Activated CD4-positive, alpha-beta T cell treated with anti-CD3 and anti-CD28 coated beads for 1 hour (primary cell): ENCODE results near the gene HSH2D.
"Not testable (repeated sequence)": the region's sequence is repeated elsewhere in the genome, so short reads cannot be mapped to it uniquely, and the experiment has no call there.

ENCODE experiments used
- DNase-seq: peaks from one replicate; pipeline ENCODE4 v3.0.0-alpha.2; 2020

HSH2D gene

DNA sequence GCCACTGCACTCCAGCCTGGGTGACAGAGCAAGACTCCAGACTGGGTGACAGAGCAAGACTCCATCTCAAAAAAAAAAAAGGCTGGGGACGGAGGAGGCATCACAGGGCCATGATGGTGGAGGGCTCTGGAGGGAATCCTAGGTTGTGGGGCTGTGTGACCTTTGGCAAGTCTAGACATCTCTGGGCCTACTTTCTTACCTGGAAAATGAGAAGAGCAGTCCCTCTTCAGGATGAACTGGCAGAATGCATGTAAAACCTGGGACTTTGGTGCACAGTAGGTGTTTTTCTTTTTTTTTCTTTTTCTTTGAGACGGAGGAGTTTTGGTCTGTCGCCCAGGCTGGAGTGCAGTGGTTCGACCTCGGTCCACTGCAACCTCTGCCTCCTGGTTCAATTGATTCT, 16.2 kb downstream of the HSH2D start:
- DNase-seq, result no peak

DNA sequence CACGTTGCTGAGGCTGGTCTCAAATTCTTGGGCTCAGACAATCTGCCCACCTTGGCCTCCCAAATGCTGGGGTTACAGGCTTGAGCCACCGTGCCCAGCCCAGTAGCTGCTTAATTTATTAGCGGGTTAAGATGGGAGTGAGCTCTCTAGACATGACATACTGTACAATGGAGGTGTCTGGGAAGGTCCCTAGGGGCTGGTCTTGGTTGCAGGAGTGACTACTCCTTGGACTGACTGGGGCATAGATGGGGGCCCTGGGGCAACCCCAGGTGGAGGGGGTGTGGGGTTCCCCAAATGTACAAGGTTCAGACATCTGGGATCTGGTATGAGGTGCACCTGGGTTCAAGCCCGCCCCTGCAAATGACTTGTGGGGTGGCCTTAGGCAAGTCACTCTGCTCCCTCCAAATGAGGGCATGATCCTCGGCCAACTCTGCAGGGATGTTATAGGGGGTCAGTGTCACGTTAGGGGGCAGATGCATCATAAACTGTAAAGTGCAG, 17.0 kb downstream of the HSH2D start:
- DNase-seq, result no peak

DNA sequence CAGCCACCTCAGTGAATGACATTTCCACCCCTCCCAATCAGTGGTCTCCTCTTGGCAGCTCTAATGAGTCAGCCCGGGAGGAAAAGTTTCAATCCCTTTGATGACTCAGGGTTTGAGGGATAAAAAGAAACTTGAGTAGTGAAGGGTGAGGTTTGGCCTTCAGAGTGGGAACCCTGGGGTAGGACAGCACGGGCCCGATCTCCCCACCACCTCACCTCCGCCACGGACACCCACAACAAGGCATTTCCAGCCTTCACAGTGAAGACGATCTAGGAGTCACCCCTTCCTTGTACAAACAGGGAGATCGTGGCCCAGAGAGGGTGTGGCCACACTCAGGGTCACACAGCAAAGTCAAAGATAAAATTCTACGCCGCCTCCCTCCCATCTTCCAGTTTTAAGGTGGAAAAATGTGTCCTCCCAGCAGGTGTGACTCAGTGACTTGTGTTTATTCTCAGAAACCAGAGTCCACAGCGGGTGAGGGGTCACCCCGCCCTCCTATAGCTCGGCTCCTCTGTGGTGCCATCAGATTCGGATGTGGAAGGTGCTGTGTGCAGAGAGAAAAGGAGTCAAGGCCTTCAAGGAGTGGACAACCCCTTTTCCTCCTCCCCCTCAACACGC, 17.6 kb downstream of the HSH2D start:
- DNase-seq, result no peak

DNA sequence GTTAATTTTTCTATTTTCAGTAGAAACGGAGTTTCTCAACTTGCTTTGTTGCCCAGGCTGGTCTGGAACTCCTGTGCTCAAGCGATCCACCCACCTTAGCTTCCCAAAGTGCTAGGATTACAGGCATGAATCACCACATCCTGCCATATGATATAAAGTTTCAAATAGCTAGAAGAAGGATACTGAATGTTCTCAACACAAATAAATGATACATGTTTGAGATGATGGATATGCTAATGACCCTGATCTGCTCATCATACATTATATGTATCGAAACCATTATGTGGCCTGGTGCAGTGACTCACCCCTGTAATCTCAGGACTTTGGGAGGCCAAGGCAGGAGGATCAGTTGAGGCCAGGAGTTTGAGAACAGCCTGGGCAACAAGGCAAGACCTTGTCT, 18.4 kb downstream of the HSH2D start:
- no peak for DNase-seq

DNA sequence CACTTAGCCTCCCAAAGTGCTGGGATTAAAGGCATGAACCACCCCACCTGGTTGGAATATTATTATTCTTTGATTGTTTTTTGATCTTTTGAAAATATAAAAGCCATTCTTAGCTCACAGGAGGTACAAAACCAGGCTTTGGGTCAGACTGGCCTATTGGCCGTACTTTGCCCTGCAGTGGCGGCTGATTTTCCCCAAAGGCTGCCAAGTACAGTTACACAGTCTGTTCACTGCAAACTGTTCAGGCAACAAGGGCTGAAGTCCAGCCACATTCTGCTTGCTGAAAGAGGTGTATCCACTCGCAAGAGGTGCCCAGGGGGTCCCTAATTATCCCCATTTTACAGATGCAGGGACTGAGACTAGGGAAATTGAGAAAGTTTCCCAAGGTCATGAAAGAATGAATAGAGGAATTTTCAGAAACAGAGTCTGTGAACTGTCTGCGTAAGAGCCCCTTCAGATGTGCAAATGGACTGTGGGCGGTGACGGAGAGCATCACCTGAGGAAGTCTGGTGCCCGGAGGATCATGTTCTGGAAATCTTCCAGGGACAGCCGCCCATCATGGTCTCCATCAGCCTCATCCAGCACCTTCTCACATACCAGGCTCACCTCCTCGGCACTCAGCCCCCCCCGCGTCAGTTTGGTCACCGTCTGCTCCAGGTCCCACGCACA, 20.9 kb downstream of the HSH2D start:
- no peak for DNase-seq

DNA sequence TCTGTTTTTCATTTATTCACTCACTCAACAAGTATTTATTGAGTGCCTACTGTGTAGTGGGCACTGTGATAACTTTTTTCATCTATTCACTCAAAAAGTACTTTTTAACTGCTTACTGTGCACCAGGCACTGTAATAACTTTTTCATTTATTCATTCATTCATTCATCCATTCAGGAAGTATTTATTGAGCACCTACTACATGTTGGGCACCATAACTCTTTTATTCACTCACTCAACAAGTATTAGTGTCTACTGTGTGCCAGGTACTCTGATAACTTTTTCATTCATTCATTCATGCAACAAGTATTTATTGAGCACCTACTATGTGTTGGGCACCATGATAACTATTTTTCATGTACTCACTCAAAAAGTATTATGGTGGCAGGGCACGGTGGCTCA, 22.9 kb downstream of the HSH2D start:
- DNase-seq, result no peak

DNA sequence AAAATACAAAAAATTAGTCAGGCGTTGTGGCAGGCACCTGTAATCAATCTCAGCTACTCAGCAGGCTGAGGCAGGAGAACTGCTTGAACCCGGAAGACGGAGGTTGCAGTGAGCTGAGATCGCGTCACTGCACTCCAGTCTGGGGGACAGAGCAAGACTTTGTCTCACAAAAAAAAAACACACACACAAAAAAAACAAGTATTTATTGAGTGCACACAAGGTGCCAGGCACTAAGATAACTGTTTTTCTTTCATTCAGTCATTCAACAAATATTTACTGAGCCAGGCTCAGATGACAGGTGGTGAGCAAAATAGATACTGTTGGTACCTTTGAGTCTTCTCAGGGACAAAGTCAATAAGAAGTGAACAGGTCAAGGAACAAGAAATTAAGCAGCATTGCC, 23.6 kb downstream of the HSH2D start:
- no peak for DNase-seq

DNA sequence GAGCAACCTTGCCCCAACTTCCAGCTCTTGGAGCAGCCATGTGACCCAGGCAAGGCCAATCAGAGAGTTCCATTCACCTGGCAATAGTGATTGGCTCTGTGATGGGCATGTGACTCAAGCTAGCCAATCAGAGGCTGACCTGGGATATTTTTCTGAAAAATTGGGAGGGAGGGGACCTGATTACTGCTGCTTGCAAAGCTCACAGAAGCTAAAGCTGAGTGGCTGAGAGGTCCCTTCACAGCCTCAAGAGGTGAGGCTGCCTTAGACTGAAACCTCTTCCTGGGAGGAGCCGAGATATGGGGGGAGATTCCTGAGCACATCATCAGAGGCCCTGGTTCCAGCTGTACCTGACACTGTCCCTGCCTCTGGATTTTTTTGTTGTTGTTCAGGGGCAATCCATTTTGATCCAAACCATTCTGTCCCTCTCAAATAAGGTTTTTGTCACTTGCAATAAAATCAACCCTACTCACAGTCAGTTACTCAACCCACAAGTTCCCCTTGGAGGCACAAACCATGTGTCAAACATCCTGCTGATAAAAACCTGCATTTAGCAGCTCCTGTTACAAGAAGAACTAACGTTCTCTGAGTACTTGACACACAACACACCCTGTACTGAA, 25.1 kb downstream of the HSH2D start:
- no peak for DNase-seq

DNA sequence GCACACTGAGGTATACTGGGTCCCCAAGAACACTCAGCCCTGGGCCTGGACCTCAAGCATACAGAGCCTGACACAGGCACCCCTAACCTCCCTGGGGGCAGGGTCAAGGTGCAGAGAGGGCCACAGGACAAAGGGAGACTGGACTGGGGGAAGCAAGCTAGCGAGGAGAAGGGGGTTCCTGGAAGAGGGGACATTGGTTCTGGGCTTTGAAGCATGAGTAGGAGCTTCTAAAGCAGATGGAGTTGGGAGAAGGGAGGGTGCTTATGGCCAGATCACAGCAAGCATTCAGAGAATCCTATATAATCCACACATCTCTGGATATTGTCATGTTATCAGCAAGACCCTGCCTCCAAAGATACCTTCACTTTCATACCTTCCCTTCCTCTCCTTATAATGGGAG, 26.6 kb downstream of the HSH2D start:
- DNase-seq, result no peak

DNA sequence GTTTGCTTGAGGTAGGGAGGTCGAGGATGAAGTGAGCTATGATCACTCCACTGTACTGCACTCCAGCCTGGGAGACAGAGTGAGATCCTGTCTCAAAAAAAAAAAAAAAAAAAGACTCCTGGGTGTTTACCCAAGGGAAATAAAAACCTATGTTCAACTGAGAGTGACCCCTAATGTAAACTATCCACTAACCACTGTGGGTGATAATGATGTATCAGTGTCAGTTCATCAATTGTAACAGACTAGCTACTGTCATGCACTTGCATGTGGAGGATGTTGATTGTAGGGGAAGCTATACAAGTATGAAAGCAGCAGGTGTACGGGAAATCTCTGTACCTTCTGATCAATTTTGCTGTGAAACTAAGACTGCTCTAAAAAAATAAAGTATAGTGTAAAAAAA, 32.5 kb downstream of the HSH2D start:
- no peak for DNase-seq

DNA sequence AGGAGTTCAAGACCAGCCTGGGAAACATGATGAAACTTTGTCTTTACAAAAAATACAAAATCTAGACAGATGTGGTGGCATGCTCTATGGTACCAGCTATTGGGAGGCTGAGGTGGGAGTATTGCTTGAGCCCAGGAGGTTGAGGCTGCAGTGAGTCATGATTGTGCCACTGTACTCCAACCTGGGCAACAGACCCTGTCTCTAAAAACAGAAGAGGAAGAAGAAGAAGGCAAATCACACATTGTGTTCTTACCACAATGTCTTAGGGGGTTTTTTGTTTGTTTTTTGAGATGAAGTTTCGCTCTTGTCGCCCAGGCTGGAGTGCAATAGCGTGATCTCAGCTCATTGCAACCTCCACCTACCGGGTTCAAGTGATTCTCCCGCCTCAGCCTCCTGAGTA, 35.4 kb downstream of the HSH2D start:
- DNase-seq, result not testable (repeated sequence)

DNA sequence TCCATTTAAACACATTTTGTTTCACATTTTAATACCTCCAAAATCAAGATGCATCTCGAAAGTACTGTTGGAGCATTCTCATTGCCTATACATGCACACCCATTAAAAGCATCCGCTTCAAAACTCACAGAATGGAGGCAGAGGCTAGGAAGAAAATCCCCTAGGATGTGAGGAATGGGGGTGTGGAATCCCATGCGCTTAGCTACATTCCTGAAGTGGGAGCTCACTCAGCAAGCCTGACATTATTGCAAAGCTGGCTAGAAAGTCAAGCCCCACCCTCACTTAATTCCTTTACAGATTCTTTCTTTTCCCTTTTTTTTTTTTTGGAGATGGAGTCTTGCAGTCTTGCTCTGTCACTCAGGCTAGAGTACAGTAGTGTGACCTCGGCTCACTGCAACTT, 37.1 kb downstream of the HSH2D start:
- DNase-seq, result no peak

DNA sequence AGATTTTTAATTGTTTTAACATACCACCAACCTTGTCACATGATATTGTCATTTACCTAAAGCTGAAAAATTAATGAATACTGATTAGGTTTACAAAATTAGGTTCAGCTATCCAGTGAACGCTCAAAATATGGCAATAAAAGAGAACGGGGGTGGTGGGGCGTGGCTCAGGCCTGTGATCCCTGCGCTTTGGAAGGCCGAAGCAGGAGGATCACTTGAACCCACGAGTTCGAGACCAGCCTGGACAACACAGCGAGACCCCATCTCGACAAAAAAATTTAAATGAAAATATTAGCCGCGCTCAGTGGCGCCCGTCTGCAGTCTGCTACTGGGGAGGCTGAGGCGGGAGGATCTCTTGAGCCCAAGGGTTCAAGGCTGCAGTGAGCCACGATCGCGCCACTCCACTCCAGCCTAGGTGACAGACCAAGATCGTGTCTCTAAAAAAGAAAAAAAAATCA, 41.2 kb downstream of the HSH2D start:
- no peak for DNase-seq

DNA sequence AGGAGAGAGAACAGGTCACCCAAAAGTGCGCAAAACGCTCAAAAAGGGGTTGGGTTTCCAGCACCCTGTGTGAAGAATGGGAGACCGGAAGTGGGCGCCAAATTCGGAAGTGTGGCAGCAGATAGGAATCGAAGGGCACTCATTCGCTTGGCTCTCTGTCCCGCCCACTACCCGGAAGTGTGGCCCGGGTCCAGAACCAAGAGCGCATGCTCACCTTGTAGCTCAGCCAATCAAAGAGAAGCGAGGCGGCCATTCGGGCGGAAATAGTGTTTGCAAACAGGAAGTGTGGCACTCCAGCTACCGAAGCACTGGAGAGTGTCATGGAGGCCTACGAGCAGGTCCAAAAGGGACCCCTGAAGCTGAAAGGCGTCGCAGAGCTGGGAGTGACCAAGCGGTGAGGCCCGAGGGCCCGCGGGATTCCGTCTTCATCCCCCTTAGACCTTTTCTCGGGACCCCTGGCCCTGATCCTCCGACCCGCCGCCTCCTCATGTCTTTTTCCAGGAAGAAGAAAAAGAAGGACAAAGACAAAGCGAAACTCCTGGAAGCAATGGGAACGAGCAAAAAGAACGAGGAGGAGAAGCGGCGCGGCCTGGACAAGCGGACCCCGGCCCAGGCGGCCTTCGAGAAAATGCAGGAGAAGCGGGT, 41.8 kb downstream of the HSH2D start, which contains the start of gene FAM32A:
Gene FAM32A, plus strand, starts transcription at position 288 of the 645 bp plus-strand sequence. Its CDS starts 33 bp downstream, at position 321.
- peak; percentile 98 for DNase-seq

DNA sequence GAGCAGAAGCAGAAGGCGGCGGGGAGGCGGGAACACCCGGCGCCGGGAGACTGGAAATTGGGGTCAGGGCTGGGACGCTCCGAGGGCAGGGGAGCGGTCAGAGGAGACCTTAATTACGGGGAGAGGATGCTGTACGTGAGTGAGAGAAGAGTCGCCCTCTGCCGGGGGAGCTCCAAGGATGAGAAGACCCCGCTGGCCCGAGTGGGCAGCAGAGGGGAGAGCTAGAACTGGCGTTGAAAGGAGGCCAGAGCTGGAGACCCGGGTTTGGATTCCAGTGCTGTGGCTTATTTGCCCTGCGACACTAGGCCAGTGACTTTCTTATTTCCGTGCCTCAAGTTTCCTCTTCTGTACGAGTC, 42.3 kb downstream of the HSH2D start:
- peak; percentile 15 for DNase-seq

DNA sequence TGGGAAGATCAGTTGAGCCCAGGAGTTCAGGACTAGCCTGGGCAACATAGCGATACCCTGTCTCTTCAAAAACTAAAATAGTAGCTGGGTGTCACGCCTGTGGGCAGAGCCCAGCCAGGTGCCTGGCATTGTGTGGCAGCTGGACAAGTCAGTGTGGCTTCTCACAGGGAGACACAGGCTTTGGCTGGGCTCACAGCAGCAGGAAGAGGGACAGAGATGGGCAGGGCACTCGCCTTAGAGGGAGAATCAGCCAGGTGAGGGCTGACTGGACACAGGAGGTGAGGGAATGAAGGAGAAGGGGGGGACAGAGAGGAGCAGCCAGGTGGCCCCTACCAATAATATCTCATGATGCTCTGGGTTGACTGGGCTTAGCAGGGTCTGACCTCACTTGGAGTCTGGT, 45.0 kb downstream of the HSH2D start:
- no peak for DNase-seq

DNA sequence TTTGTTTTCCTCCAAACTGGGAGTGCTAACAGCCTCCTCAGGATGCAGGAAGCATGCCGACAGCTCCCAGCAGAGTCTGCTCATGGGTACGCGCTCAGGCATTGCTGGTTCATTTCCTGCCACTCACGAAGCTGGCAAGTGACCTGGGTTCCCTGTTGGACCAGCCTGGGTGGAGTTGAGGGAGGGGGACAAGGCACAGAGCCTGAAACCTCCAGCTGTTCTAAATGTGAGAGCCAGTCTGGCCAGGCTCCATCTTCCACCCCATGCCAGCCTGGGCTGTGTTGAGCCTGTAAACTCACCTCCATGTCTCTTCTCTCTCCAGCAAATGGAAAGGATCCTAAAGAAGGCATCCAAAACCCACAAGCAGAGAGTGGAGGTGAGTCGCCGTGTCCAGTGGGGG, 46.7 kb downstream of the HSH2D start:
- no peak for DNase-seq

DNA sequence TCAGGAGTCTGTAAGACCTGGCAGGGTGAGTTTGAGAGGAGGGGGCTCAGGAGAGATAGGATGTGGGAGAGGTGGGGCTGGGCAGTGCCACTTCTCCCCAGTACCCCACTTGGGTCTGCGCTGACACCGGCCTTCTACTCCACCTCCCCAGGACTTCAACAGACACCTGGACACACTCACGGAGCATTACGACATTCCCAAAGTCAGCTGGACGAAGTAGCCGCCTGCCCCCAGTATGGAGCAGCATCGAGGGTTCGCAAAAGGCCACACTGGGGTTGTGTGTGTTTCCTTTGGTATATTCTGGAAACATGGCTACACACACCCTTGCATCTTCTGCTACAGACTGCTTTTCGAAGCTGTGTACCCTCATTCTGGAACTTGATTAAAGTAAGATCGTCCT, 47.3 kb downstream of the HSH2D start:
- DNase-seq, result no peak

DNA sequence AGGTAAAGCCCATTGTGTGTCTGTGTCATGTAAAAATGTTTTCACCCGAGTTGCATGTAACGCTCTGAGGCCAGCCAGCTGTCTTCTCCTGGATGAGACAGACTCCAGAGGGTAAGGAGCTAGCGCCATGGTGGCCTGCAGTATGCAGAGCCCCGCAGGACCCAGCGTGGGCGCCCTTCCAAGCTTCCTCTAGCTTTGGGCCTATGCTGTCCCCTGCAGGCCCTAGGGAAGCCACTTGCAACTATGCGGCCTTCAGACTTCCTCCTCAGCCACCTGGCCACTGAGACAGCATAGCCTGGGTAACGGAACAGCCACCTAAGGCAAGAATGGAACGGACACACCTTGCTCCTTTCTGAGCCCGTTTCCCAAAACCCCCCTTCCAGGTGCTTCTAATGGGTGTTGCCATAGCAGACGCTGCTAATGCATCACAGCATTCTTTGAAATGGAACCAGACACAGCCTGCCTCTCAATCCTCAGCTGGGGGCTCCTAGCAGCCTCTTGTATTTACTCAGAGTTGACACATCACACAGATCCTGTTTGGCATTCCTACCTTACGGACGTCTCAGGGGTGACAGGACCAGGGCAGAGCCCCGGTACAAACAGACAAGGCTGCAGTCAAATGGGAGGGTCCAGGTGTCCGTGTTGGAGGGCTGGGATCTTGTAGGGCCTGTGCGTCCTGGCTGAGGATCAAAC, 47.9 kb downstream of the HSH2D start:
- DNase-seq, result no peak

DNA sequence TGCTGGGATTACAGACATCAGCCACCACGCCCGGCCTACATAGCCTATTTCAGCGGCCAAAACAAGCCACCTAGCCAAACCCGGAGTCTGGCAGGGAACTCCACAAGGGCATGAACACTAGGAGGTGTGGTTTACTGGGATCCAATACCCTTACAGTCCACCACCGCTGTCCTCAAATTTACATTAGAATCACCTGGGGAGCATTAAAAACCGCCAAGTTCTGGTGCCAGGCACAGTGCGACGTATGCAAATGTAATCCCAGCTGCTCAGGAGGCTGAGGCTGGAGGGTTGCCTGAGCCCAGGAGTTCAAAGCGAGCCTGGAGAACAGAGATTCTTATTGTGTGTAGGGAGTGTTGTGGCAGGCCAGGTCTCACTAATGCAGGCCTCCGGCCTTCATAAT, 50.0 kb downstream of the HSH2D start:
- DNase-seq, result no peak

DNA sequence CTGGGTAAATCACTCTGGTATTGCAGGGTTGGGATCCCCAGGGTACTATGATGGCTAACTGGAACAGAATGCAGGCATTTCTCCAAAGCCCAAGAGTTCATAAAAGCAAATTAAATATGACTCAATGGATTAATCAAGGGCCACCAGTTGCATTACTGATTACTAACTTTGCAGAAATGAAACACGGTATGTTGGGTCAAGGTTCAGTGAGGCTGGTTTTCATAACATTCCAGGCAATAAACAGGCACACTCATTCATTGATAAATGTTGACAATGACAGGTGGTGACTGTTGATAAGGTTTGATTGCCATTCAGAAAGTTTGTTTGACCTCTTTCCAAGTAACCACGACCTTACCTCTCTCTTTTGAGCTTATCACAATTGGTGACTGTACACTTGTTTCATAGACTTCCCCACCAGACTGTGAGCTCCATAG, 53.7 kb downstream of the HSH2D start:
- DNase-seq, result no peak

DNA sequence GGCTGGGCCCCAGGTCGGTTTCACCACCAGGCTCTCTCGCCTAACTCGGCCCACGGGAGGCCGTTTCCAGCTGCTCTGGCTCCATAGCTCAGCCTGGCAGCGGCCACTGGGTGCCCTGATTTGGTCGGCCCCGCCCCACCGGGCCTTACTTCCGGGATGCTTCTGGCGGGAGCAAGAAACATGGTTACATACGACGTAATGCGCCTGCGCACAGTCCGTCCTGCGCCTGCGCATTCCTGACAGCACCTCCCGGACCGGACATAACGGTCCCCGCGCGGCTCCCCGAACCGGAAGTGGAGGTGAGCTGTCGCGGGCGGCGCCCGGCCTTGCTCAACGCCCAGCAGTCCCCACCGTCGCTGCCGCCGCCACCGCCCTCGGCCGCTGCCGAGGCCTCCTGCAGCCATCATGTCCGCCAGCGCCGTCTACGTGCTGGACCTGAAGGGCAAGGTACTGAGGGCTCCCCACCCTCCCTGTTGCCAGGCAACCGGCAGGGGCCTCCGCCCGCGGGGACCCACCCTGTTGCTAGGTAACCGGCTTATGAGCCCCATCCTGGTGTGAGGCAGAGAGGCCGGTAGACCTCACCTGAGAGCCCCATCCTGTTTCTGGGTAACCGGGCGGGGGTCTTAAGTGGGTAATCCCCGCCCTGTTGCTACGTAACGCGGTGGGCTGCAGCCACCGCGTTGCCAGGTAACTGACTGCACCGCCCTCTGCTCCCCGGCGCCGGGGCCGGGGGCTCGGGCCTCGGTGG, 54.3 kb downstream of the HSH2D start, which contains the start of gene AP1M1:
Gene AP1M1, plus strand, starts transcription at position 290 of the 748 bp plus-strand sequence. Its CDS starts 116 bp downstream, at position 406.
- peak; percentile 98 for DNase-seq
